GM12864 (cell line): ENCODE results near the gene TBC1D17.

ENCODE experiments used
- DNase-seq: peaks from one replicate; pipeline ENCODE4 v3.0.0-alpha.2; 2011; ENCODE audit warnings: low read depth
- H3K4me3 ChIP-seq: 2 replicates; pipeline ENCODE4 v1.5.1; 2011; ENCODE audit warnings: mild to moderate bottlenecking, low read depth, low read length, control low read depth
- TF ChIP-seq, protein P1 (sequence below): IDR thresholded peaks from 2 replicates; pipeline ENCODE4 v1.5.1; 2011; ENCODE audit warnings: low read depth, mild to moderate bottlenecking, moderate library complexity, low read length, control low read depth, inconsistent platforms; ENCODE audit errors: missing control alignments

TBC1D17 gene

DNA sequence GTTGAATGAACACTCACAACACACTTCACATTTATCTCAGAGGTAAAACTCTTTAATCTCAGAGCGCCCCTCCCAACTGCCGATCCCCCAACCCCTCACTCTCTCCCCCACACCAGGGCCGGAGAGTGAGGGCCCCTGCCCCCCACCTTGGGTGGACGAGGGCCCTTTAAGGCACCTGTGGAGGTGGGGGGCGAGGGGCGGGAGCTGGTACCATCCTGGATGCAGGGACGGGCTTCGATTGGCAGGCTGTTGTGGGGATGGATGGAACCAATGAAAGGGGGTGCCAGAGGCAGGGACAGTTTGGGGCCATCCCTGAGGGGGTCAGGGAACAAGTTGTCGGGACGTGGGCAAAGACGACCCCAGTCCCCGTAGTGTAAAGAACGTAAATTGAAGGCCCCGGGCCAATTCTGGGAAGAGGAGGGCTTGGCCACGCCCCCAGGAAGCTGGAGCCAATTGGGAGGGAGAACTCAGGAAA, 8.5 kb upstream of the TBC1D17 start:
- TF ChIP-seq, protein P1, sequence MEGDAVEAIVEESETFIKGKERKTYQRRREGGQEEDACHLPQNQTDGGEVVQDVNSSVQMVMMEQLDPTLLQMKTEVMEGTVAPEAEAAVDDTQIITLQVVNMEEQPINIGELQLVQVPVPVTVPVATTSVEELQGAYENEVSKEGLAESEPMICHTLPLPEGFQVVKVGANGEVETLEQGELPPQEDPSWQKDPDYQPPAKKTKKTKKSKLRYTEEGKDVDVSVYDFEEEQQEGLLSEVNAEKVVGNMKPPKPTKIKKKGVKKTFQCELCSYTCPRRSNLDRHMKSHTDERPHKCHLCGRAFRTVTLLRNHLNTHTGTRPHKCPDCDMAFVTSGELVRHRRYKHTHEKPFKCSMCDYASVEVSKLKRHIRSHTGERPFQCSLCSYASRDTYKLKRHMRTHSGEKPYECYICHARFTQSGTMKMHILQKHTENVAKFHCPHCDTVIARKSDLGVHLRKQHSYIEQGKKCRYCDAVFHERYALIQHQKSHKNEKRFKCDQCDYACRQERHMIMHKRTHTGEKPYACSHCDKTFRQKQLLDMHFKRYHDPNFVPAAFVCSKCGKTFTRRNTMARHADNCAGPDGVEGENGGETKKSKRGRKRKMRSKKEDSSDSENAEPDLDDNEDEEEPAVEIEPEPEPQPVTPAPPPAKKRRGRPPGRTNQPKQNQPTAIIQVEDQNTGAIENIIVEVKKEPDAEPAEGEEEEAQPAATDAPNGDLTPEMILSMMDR: no peak
- H3K4me3 ChIP-seq: peak overlapping the region; percentile 50
- no peak for DNase-seq

DNA sequence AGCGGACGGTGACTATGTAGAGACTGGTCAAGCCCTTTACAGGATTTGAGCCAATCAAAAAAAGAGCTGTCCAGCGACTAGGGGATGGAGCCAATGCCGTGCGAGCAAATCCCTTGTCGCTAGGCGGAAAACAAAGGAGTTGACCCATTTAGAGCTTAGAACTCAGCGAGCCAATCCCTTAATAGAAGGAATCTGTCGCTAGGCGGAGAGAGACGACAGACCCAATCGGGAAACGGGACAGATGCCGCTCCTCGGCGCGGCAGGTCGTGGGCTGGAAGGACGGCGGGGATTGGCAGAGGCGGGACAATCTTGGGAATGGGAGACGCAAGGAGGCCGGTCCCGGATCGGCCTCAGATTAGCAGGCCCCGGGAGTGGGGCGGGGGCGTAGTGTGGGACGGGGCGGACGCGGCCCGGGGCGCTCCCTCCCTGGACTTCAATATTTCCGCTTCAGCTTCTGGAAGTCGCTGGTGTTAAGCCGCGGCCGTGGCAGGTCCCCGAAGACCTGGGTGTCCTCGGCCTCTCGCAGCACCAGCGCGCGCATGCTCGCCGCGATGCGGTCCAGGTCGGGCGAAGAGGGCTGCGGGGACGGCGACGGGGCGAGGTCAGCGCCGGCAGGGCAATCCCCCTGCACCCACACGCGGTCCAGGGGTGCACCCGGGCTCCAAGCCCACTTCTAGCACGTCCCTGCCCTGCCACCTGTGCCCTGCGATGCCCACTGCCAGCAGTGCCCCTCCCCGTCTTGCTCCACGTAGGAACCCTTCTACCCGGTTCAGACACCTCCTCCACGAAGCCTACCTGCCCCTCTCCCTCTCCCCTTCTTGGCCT, 7.8 kb upstream of the TBC1D17 start:
- peak overlapping the region; percentile 56 for H3K4me3 ChIP-seq
- TF ChIP-seq, protein P1: no peak
- DNase-seq: peak; percentile 99

DNA sequence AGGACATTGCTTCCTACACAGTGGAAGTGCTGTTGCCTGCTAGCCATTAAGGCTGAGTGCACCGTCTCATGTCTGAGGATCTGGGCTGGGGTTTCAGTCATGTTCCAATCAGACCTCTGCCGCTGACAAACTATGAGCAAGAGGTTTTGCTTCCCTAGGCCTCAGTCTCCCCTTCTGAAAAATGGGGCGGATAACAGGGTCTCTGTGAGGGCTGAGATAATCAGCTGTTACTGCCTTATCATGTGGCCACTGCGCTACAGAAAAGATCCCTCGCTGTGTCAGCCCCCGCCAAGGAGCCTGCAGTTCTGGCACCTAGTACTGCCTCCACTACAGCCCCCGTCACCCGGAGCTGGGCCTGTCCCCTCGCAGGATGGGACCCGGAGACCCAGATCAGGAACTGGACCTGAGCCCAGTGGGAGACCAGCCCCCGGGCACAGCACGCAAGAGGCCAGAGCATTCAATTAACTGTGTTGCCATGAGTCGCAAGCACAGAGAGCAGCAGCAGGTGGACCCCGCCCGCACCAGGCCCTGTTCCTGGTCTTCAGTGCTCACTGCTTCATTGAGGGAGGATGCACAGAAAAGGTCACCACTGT, 7.1 kb upstream of the TBC1D17 start:
- TF ChIP-seq, protein P1: no peak
- peak overlapping the region; percentile 56 for H3K4me3 ChIP-seq
- DNase-seq: no peak

DNA sequence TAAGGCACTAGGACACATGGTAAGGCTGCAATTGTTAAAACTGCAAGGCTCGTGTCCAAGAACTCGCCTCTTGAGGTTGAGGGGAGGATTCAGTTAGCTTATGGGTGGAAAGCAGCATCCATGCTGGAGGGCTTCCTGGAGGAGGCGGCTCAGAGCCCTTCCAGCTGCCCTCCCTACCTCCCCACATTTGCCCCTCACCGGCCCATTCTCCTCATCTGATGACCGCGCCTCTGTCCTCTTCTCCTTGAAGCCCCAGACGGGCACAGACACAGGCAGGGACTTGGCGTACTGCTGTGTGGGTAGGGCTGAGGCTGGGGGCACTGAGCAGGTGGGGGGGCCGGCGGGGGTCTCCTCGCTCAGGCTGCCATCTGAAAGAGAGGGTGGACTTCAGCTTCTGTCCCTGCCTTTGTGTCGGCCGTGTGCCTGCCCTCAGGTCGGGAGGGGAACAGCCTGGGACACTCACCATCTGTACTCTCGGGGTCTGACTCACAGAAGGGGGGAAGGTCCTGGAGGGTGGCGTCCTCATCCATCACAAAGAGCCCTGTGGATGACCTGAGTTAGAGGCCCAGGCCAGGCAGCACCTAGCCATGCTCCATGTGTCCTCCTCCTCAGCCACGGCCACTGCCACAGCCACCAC, 6.0 kb upstream of the TBC1D17 start:
- DNase-seq: no peak
- no peak overlapping the region for H3K4me3 ChIP-seq
- TF ChIP-seq, protein P1: no peak

DNA sequence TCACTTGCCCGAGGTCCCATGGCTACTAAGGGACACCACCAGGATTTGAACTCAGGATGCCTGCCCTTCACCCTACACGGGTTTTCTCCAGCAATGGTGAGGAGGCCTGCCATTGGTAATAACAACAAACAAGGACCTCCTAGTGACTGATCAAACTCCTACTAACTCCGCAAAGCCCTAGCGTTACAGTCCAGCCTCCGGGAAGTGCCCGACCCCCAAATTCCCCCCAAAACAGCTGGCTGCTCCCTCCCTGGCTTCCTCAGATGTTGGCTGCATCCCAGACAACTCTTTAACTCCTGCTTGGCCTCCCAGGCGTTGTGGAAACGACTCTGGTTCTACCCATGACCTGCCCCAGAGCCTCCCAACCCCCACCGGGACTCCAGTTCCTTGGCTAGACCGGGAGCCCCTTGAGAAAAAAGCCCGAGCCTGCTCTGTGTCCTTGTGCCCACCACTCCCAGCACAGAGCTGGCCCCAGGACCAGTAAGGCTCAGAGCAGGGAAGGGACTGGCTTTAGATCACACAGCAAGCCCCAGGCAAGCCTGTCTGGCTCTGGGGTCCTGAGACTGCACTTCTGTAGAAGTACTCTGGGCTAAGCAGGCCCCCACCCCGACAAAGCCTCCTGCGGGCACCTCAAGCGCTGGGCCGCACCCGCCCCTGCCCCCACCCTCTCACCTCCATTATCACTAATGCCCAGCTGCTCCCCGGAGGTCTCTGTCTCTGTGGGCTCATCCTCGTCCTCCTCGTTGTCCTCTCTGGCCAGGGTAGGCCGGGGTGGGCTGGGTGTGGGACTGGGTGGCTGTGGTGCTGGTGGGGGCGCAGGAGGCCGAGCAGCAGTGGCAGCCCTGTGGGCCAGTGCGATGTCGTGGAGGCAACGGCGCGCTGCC, 5.0 kb upstream of the TBC1D17 start:
- no peak for DNase-seq
- TF ChIP-seq, protein P1: no peak
- no peak overlapping the region for H3K4me3 ChIP-seq

DNA sequence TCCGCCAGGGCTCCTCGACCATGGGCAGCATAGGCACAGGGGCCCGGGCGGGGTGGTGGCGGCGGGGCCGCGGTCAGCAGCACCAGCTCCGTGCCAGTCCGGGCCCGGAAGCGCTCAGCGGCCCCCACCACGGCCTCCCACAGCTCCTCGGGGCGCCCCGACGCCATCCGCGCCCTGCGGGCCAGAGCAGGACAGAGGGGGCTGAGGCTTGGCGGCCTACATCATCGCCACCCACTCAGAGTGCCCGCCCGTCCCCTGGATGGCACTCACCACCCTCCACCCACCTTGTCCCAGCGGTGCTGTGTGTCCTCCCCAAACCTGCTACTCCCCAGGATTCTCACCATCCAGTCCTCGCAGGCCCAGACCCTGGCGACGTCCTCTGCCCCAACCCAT, 4.4 kb upstream of the TBC1D17 start:
- no peak for DNase-seq
- no peak overlapping the region for H3K4me3 ChIP-seq
- TF ChIP-seq, protein P1: no peak
